K562 (cell line): ENCODE data around the gene ZC3H7B. TPM values are rescaled to one million over a fixed set of nuclear protein-coding genes. Genes with fewer than 3 reads are reported as not detected.

Experiments used
- ATAC-seq: fragments of 200-7000 bp; cut with Tn5 transposase; 3 replicates; pipeline ENCODE4 v1.9.1; 2020; ENCODE audit warnings: moderate library complexity
- BruUV-seq: library from RNA; stranded (reverse); fragments of 400-500 nt; replicated peaks from 2 replicates; lab custom pipeline; 2021; lab: Mats Ljungman, UMichigan
- CTCF ChIA-PET: fragments of 300-600 bp; formaldehyde crosslinking; extraction: SDS; loops from one replicate; lab custom pipeline; 2021; ENCODE audit warnings: low intra/inter-chr PET ratio; lab: Yijun Ruan, JAX
- POLR2A ChIA-PET: fragments of 300-600, 350-650 bp; sonication (Branson Sonifier 250); formaldehyde crosslinking; extraction: SDS; loops from one replicate; lab custom pipeline; 2021; ENCODE audit warnings: antibody characterized with exemption, inconsistent platforms; lab: Yijun Ruan, JAX
- DNase-seq, 4 experiments: peaks; one replicate each; pipeline versions ENCODE4 v3.0.0 to v3.0.0-alpha.2; 2011 to 2018; ENCODE audit warnings: low spot score in 3 of 4, mixed read lengths in 3 of 4; ENCODE audit errors: extremely low read depth in 1 of 4
- FAIRE-seq: peaks from 2 replicates; lab custom pipeline; 2011; peaks lifted over from hg19 to GRCh38; lab: Jason Lieb, UNC
- H2AFZ ChIP-seq: 2 replicates; pipeline ENCODE4 v1.6.0; 2011; ENCODE audit warnings: low read depth, low read length, control low read depth, inconsistent platforms
- H3K27ac ChIP-seq: fragments of 200-600 bp; 3 replicates; pipeline ENCODE4 v1.8.0; 2011; ENCODE audit warnings: low read depth, mild to moderate bottlenecking, control low read depth, inconsistent platforms, low read length, moderate library complexity, mixed read lengths; ENCODE audit errors: extremely low read depth
- H3K27me3 ChIP-seq, 2 experiments: fragments of 300-600 bp in 1 of 2; 2 replicates in 1 of 2; 3 replicates in 1 of 2; pipeline versions ENCODE4 v1.6.0 to v1.8.0; 2011; ENCODE audit warnings: inconsistent platforms in 2 of 2, low read length in 2 of 2, mild to moderate bottlenecking in 1 of 2, mixed read lengths in 1 of 2, moderate library complexity in 1 of 2; ENCODE audit not compliant: control insufficient read depth in 2 of 2, insufficient read depth in 2 of 2
- H3K36me3 ChIP-seq: fragments of 300-600 bp; 3 replicates; pipeline ENCODE4 v1.8.0; 2011; ENCODE audit warnings: mild to moderate bottlenecking, low read length, inconsistent platforms; ENCODE audit not compliant: control insufficient read depth, insufficient read depth
- H3K4me1 ChIP-seq, 2 experiments: fragments of 200-600 bp in 1 of 2; replicated peaks in 1 of 2; 2 replicates in 1 of 2; 3 replicates in 1 of 2; pipeline versions ENCODE4 v1.5.1 to v1.8.0; 2011; ENCODE audit warnings: inconsistent platforms in 2 of 2, low read length in 2 of 2, mild to moderate bottlenecking in 1 of 2, mixed read lengths in 1 of 2, moderate library complexity in 1 of 2; ENCODE audit not compliant: control insufficient read depth in 2 of 2, insufficient read depth in 2 of 2
- H3K4me2 ChIP-seq: 2 replicates; pipeline ENCODE4 v1.6.1; 2011; ENCODE audit warnings: low read length, control low read depth, inconsistent platforms, mixed read lengths; ENCODE audit not compliant: insufficient read depth
- H3K4me3 ChIP-seq: fragments of 200-600 bp; sonication (generic), shearing (Covaris generic); 2 replicates; pipeline ENCODE4 v1.5.1; 2016; ENCODE audit warnings: control low read depth, inconsistent platforms
- H3K79me2 ChIP-seq: fragments of 200-600 bp; 3 replicates; pipeline ENCODE4 v1.8.0; 2011; ENCODE audit warnings: low read length, inconsistent platforms; ENCODE audit not compliant: control insufficient read depth, insufficient read depth
- H3K9ac ChIP-seq, 2 experiments: 2 replicates each; pipeline versions ENCODE4 v1.6.0 to v1.6.1; 2011; ENCODE audit warnings: low read depth in 2 of 2, low read length in 2 of 2, control low read depth in 1 of 2, inconsistent platforms in 1 of 2, mild to moderate bottlenecking in 1 of 2, mixed read lengths in 1 of 2; ENCODE audit not compliant: insufficient read depth in 1 of 2
- H3K9me1 ChIP-seq: one replicate; pipeline ENCODE4 v1.6.0; 2011; ENCODE audit warnings: inconsistent platforms, mild to moderate bottlenecking, low read length, moderate library complexity; ENCODE audit not compliant: control insufficient read depth, insufficient read depth
- H3K9me3 ChIP-seq: replicated peaks from 2 replicates; pipeline ENCODE4 v1.5.1; 2011; ENCODE audit warnings: low read depth, low read length, inconsistent platforms; ENCODE audit not compliant: control insufficient read depth, insufficient read depth
- H4K20me1 ChIP-seq: replicated peaks from 2 replicates; pipeline ENCODE4 v1.6.1; 2011; ENCODE audit warnings: low read length, inconsistent platforms, mixed read lengths; ENCODE audit not compliant: control insufficient read depth, insufficient read depth
- POLR2G ChIP-seq: fragments of 200-400 bp; formaldehyde crosslinking; IDR thresholded peaks from 2 replicates; pipeline ENCODE4 v1.6.1; 2017; ENCODE audit warnings: low read depth, mild to moderate bottlenecking, antibody characterized with exemption, low read length, moderate library complexity
- RNF219 ChIP-seq: fragments of 250-450 bp; sonication (Bioruptor Pico); IDR thresholded peaks from 2 replicates; pipeline ENCODE4 v1.5.0; 2022; ENCODE audit warnings: mild to moderate bottlenecking
- SMARCE1 ChIP-seq: fragments of 450-650 bp; IDR thresholded peaks from 2 replicates; pipeline ENCODE4 v1.7.1; 2016; ENCODE audit warnings: mild to moderate bottlenecking
- WGBS: fragments of 100-300 bp; shearing (Covaris generic); methylation state at CpG from one replicate; pipeline ENCODE4 v1.1.6; 2016; ENCODE audit warnings: low coverage, mixed read lengths; ENCODE audit not compliant: insufficient coverage; ENCODE audit errors: missing lambda C conversion rate; 5-methylcytosine and 5-hydroxymethylcytosine counted together
- in situ Hi-C: fragments of 300-500 bp; cut with MboI; formaldehyde crosslinking; loops from 4 replicates; pipeline ENCODE4 v1.15.0; 2018; ENCODE audit warnings: inconsistent platforms, mixed read lengths
- intact Hi-C: fragments of 100-400 bp; cut with micrococcal nuclease; formaldehyde crosslinking; loops from 2 replicates; pipeline ENCODE4 v1.14.2; 2022
- polyA plus RNA-seq, 8 experiments: library from polyadenylated mRNA; depleted of rRNA in 4 of 8; stranded (reverse) in 5 of 8; unstranded in 3 of 8; fragments of >200 nt; fragmentation: Nextera tagmentation in 2 of 8; fragmentation: Illumina TruSeq in 1 of 8; extraction: Ambion mirVana in 2 of 8; extraction: Trizol in 1 of 8; gene quantifications; 2 replicates each; pipeline versions ENCODE4 v1.2.1 to v1.2.3, GENCODE V29; 2011 to 2014; ENCODE audit warnings: inconsistent platforms in 1 of 8, missing spikeins in 1 of 8
- total RNA-seq, 7 experiments: library from RNA; depleted of rRNA in 6 of 7; stranded (reverse); fragments of >200 nt in 6 of 7; fragmentation: Illumina TruSeq in 2 of 7; extraction: Trizol in 2 of 7; gene quantifications; 2 replicates each; pipeline versions ENCODE4 v1.2.1 to v1.2.3, GENCODE V29; 2011 to 2021; ENCODE audit warnings: low replicate concordance in 1 of 7

ZC3H7B gene
- total and polyA plus RNA-seq, 9 of the 15 experiments (the other 6 are each of a cell fraction or from before 2014, with no cell fraction given): 0.07 to 49.8 (median 26.8) TPM

GRCh38 chr22:41345807-41346335, 44.5 kb downstream of the ZC3H7B start:
- POLR2A ChIA-PET: interaction anchor here (0.7 to 1.1 kb wide), 2 partner anchors 8 to 10 kb away, joined by 3 to 6 read pairs; no protein-coding TSS in a partner anchor

GRCh38 chr22:41347066-41347859, 45.9 kb downstream of the ZC3H7B start:
- 87% methylated on average over 11 of the region's 18 CpGs for WGBS
- Histone ChIP-seq H3K79me2 (no peaks in the 10 kb centered on the region; the same call in 2 of the 3 replicates), H3K4me2 (no peak overlapping the region), H3K27me3 (no peaks in the 10 kb centered on the region), H2AFZ (no peak overlapping the region), H3K4me3 (no peak overlapping the region), H3K36me3 (peaks cover 87% of the 10 kb centered on the region; the same call in 2 of the 3 replicates), H3K27ac (no peak overlapping the region), H3K9ac (no peak overlapping the region; a peak in 1 of 4 replicates)
- intact Hi-C loops: no loop called here
- DNase-seq (no peak), ATAC-seq (no peak)
- in situ Hi-C loops: no loop called here
- CTCF ChIA-PET: no interaction called here
- TF ChIP-seq POLR2G: peak; percentile 55
- no peak for TF ChIP-seq RNF219 (CRISPR knock-in tag)
- TF ChIP-seq, all 486 proteins: peak for 1
- POLR2A ChIA-PET: interaction anchor here (0.7 to 1.8 kb wide), 5 partner anchors 10 to 242 kb away, joined by 3 to 6 read pairs (median 5); no protein-coding TSS in a partner anchor
- peaks cover 10 to 14% of the 10 kb centered on the region in 2 experiments; a peak in 4 of 5 replicates for H3K4me1 ChIP-seq
- no peaks in the 10 kb centered on the region for H3K9me1 ChIP-seq
- no peaks in the 10 kb centered on the region for H3K9me3 ChIP-seq
- no TSS peak for BruUV-seq
- H4K20me1 ChIP-seq: no peaks in the 10 kb centered on the region
- FAIRE-seq: no peak

More at GRCh38 chr22:41345807-41346335, 44.5 kb downstream of the ZC3H7B start:
- ATAC-seq (no peak), DNase-seq (no peak), FAIRE-seq (no peak)
- no peaks in the 10 kb centered on the region for H3K27me3 ChIP-seq
- H3K36me3 ChIP-seq: peaks cover 83% of the 10 kb centered on the region; the same call in 2 of the 3 replicates
- H3K4me3 ChIP-seq: no peak overlapping the region
- 100% methylated on average over 6 of the region's 24 CpGs for WGBS
- CTCF ChIA-PET: no interaction called here
- H3K4me1 ChIP-seq: peaks cover 10 to 12% of the 10 kb centered on the region in 2 experiments; a peak in 4 of 5 replicates
- in situ Hi-C loops (no loop called here), intact Hi-C loops (no loop called here)
- H3K9ac ChIP-seq: no peak overlapping the region; a peak in 1 of 4 replicates
- H2AFZ ChIP-seq: no peak overlapping the region
- H3K4me2 ChIP-seq: no peak overlapping the region
- H3K9me1 ChIP-seq: no peaks in the 10 kb centered on the region
- H3K79me2 ChIP-seq: no peaks in the 10 kb centered on the region; the same call in 2 of the 3 replicates
- no peaks in the 10 kb centered on the region for H3K9me3 ChIP-seq
- H3K27ac ChIP-seq: no peak overlapping the region
- BruUV-seq: no TSS peak
- no peak for TF ChIP-seq SMARCE1
- TF ChIP-seq POLR2G: peak; percentile 42; the same call in 1 of the 2 replicates
- H4K20me1 ChIP-seq: no peaks in the 10 kb centered on the region
